MM.1S (cell line): ENCODE results near the gene GALNS.

Experiments
- EZH2 ChIP-seq: fragments of 300-600 bp; sonication (generic); optimal IDR thresholded peaks from 2 replicates; pipeline ENCODE3; 2017; ENCODE audit warnings: low read depth, mild to moderate bottlenecking, antibody characterized with exemption, low read length, mixed read lengths
- EZH2phosphoT487 ChIP-seq: fragments of 300-600 bp; sonication (generic); IDR thresholded peaks from 2 replicates; pipeline ENCODE4 v1.6.1; 2018; ENCODE audit warnings: antibody characterized with exemption, low read length
- TF ChIP-seq, protein P1 (sequence below): fragments of 300-600 bp; sonication (generic); IDR thresholded peaks from 2 replicates; pipeline ENCODE4 v1.5.1; 2016; ENCODE audit warnings: antibody characterized with exemption, low read length, mixed read lengths

DNA sequence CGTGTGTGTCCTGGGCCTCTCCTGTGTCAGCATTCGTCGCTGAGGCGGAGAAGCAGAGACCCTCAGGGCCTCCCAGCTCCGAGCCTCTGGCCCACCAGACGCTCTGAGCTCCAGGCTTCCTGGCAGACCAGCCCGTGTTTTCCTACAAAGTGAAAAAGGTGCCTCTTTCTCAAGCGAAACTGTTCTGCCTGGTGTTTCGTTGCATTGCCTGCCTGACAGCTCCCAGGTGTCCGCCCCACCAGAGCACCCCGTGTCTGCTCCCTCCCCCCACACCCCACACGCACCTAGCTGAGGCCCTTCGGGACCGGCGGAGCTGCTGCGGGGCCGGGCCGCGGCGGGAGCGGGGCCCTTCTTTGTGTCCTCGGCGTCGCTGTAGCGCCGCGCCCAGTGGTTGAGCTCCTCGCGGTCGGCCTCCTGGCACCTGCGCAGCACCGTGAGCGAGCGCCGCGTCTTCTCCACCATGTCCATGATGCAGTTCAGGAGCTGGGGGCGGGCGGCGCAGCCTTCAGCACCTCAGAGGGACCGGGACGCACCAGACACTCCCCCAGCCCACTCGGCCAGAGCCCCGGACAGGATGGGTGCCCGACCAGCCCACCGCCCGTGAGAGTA is 24.4 kb upstream of the GALNS start:
- TF ChIP-seq, protein P1, sequence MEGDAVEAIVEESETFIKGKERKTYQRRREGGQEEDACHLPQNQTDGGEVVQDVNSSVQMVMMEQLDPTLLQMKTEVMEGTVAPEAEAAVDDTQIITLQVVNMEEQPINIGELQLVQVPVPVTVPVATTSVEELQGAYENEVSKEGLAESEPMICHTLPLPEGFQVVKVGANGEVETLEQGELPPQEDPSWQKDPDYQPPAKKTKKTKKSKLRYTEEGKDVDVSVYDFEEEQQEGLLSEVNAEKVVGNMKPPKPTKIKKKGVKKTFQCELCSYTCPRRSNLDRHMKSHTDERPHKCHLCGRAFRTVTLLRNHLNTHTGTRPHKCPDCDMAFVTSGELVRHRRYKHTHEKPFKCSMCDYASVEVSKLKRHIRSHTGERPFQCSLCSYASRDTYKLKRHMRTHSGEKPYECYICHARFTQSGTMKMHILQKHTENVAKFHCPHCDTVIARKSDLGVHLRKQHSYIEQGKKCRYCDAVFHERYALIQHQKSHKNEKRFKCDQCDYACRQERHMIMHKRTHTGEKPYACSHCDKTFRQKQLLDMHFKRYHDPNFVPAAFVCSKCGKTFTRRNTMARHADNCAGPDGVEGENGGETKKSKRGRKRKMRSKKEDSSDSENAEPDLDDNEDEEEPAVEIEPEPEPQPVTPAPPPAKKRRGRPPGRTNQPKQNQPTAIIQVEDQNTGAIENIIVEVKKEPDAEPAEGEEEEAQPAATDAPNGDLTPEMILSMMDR = no peak
- TF ChIP-seq EZH2 (no peak), EZH2phosphoT487 (no peak)
